Esophagus squamous epithelium (tissue), 4 donors: ENCODE data around the gene RAPGEF4.
A peak's percentile ranks its signal among the peaks of the same experiment; 100 is the strongest.

Experiments used
- CTCF ChIP-seq, 6 experiments: fragments of 450-650 bp in 4 of 6; fragments of 200-600 bp in 2 of 6; sonication (generic) in 2 of 6; IDR thresholded peaks; one replicate each; pipeline ENCODE4 v1.5.1; 2016 to 2019; ENCODE audit warnings: antibody characterized with exemption in 6 of 6, mild to moderate bottlenecking in 4 of 6, moderate library complexity in 4 of 6
- POLR2A ChIP-seq, 4 donors: fragments of 450-650 bp; IDR thresholded peaks; one replicate each; pipeline ENCODE4 v1.6.1; 2017; ENCODE audit warnings: antibody characterized with exemption in 4 of 4, mild to moderate bottlenecking in 4 of 4, moderate library complexity in 3 of 4

DNA sequence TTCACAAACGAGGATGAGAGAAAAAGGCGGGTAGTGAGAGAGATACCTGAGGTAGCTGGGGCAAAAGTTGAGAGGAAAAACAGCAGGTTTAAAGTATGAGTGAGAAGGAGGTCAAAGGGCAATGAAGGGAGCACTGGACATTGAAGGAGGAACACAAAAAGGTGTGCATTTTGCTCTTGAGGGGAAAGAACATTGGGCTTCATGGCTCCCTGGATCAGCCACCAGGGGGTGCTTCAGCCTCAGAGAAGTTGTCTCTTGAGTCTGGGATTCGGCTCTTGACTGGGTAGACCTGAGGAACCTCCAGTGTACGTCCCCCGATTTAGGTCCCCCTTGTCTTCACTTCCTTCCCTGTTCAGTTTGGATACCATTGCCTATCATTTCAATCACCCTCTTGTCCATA, 128.5 kb downstream of the RAPGEF4 start:
- TF ChIP-seq CTCF (IDR thresholded peaks at IDR 0.05) (peak; percentile 55 to 69 (median 58)), POLR2A (IDR thresholded peaks at IDR 0.05) (no peak)
